Hepatocyte (in vitro differentiated cells): Measurements from ENCODE around the gene MEIOSIN. TPM values are rescaled to one million over a fixed set of nuclear protein-coding genes. Genes with fewer than 3 reads are reported as not detected.

ENCODE experiments used
- DNase-seq: peaks from one replicate; pipeline ENCODE4 v3.0.0-alpha.2; 2016; ENCODE audit warnings: low spot score
- H2AFZ ChIP-seq: fragments of 200-600 bp; sonication (generic); 2 replicates; pipeline ENCODE4 v1.6.0; 2016; ENCODE audit warnings: antibody characterized with exemption, mild to moderate bottlenecking
- H3K27ac ChIP-seq: fragments of 200-600 bp; sonication (generic); 2 replicates; pipeline ENCODE4 v1.5.1; 2016; ENCODE audit warnings: mild to moderate bottlenecking
- H3K27me3 ChIP-seq: fragments of 200-600 bp; sonication (generic); 2 replicates; pipeline ENCODE4 v1.6.1; 2016
- H3K36me3 ChIP-seq: fragments of 200-600 bp; sonication (generic); replicated peaks from 2 replicates; pipeline ENCODE4 v1.5.1; 2016; ENCODE audit warnings: low read depth; ENCODE audit not compliant: insufficient read depth
- H3K4me1 ChIP-seq: fragments of 200-600 bp; sonication (generic); 2 replicates; pipeline ENCODE4 v1.5.1; 2016; ENCODE audit warnings: mild to moderate bottlenecking, moderate library complexity; ENCODE audit not compliant: insufficient read depth
- H3K4me2 ChIP-seq: fragments of 200-600 bp; sonication (generic); 2 replicates; pipeline ENCODE4 v1.6.0; 2016
- H3K4me3 ChIP-seq: fragments of 200-600 bp; sonication (generic); 2 replicates; pipeline ENCODE4 v1.5.1; 2016; ENCODE audit warnings: mild to moderate bottlenecking
- H3K79me2 ChIP-seq: fragments of 200-600 bp; sonication (generic); 2 replicates; pipeline ENCODE4 v1.6.0; 2017; ENCODE audit warnings: mild to moderate bottlenecking
- H3K9me2 ChIP-seq: fragments of 200-600 bp; sonication (generic); replicated peaks from 2 replicates; pipeline ENCODE4 v1.6.0; 2017; ENCODE audit warnings: mild to moderate bottlenecking; ENCODE audit not compliant: insufficient read depth
- H3K9me3 ChIP-seq: fragments of 200-600 bp; sonication (generic); 2 replicates; pipeline ENCODE4 v1.5.1; 2016; ENCODE audit warnings: low read depth, mild to moderate bottlenecking
- H4K20me1 ChIP-seq: fragments of 200-600 bp; sonication (generic); 2 replicates; pipeline ENCODE4 v1.6.0; 2016; ENCODE audit warnings: mild to moderate bottlenecking; ENCODE audit not compliant: insufficient read depth, poor library complexity, severe bottlenecking
- CTCF ChIP-seq: fragments of 200-600 bp; sonication (generic); IDR thresholded peaks from 2 replicates; pipeline ENCODE4 v1.5.1; 2016; ENCODE audit warnings: antibody characterized with exemption, mild to moderate bottlenecking; ENCODE audit not compliant: poor library complexity
- EZH2 ChIP-seq: fragments of 200-600 bp; sonication (generic); IDR thresholded peaks from 2 replicates; pipeline ENCODE4 v1.6.1; 2016; ENCODE audit warnings: antibody characterized with exemption, mild to moderate bottlenecking, borderline replicate concordance
- EZH2phosphoT487 ChIP-seq: fragments of 200-600 bp; sonication (generic); IDR thresholded peaks from one replicate; pipeline ENCODE4 v1.6.1; 2018; ENCODE audit warnings: antibody characterized with exemption, mild to moderate bottlenecking, low read depth, moderate library complexity; ENCODE audit not compliant: unreplicated experiment, severe bottlenecking
- WGBS: methylation state at CpG from one replicate; pipeline ENCODE4 v1.1.6; 2016; ENCODE audit warnings: low lambda C conversion rate; ENCODE audit errors: missing lambda C conversion rate; 5-methylcytosine and 5-hydroxymethylcytosine counted together
- polyA plus RNA-seq: library from polyadenylated mRNA; unstranded; fragments of >200 nt; fragmentation: Nextera tagmentation; extraction: Ambion mirVana; gene quantifications from 2 replicates; pipeline ENCODE4 v1.2.1, GENCODE V29; 2016
- total RNA-seq: library from RNA; depleted of rRNA; stranded (reverse); fragments of >200 nt; gene quantifications from 2 replicates; pipeline ENCODE4 v1.2.3, GENCODE V29; 2014

MEIOSIN gene
- total and polyA plus RNA-seq, 2 experiments from 2014 or later, result not detected

DNA sequence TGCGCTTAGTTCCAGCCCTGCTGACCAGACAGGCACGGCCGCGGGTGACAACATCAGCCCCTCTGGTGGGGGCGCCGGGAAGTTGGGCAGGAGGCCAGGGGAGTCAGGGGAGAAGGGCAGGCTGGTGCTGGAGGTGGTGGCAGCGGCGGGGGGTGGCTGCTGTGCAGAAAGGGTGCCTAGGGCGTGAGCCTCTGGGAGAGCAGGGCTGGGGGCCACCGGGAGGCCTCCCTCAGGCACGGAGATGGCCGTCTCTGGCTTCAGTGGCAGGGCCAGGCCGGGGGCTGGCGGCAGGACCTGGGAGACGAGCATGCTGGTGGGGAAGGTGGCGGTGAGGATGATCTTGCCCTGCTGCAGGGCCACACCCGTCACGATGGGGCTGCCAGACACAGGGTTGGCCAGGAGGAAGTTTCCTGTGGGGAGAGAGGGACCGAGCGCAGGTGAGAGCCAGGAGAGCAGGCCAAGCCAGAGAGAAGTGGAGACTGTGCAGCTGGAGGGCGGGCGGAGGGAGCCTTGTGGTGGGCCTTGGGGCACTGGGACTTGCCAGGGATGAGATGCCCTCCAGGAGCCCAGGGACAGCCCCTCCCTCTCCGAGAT is 32.6 kb downstream of the MEIOSIN start:
- TF ChIP-seq EZH2phosphoT487, result no peak
- TF ChIP-seq EZH2, result no peak
- TF ChIP-seq CTCF, result no peak
- H3K79me2 ChIP-seq, result peaks cover 34% of the 10 kb centered on the region
- WGBS, result 85% methylated on average over 17 of the region's 23 CpGs
- no peaks in the 10 kb centered on the region for H3K9me3 ChIP-seq
- H3K27ac ChIP-seq, result peak overlapping the region; percentile 97
- no peak overlapping the region for H3K4me2 ChIP-seq
- no peaks in the 10 kb centered on the region for H3K36me3 ChIP-seq
- H3K4me3 ChIP-seq, result no peak overlapping the region
- no peaks in the 10 kb centered on the region for H3K27me3 ChIP-seq
- no peaks in the 10 kb centered on the region for H3K9me2 ChIP-seq
- no peak overlapping the region for H2AFZ ChIP-seq
- DNase-seq, result no peak
- peaks cover 35% of the 10 kb centered on the region for H3K4me1 ChIP-seq
- H4K20me1 ChIP-seq, result no peaks in the 10 kb centered on the region

- H3K4me1 ChIP-seq, result peaks cover 37% of the 10 kb centered on the region
- no peak for DNase-seq
- 85% methylated on average over 11 of the region's 17 CpGs for WGBS
- no peak overlapping the region for H3K4me3 ChIP-seq
- no peaks in the 10 kb centered on the region for H3K27me3 ChIP-seq
- no peak overlapping the region for H2AFZ ChIP-seq
- peak overlapping the region; percentile 97 for H3K27ac ChIP-seq
- H3K9me3 ChIP-seq, result no peaks in the 10 kb centered on the region
- H3K79me2 ChIP-seq, result peaks cover 34% of the 10 kb centered on the region
- no peaks in the 10 kb centered on the region for H3K9me2 ChIP-seq
- no peaks in the 10 kb centered on the region for H4K20me1 ChIP-seq
- H3K4me2 ChIP-seq, result peak overlapping the region; percentile 96
- TF ChIP-seq EZH2phosphoT487, result no peak
- no peak for TF ChIP-seq CTCF
- TF ChIP-seq EZH2, result no peak
- H3K36me3 ChIP-seq, result no peaks in the 10 kb centered on the region
Measured at GRCh38 chr19:45766296-45766868, 33.1 kb downstream of the MEIOSIN start.

GRCh38 chr19:45766869-45767346 is 33.7 kb downstream of the MEIOSIN start:
- H3K4me3 ChIP-seq, result peak overlapping the region; percentile 65
- H4K20me1 ChIP-seq, result no peaks in the 10 kb centered on the region
- peak overlapping the region; percentile 97 for H3K27ac ChIP-seq
- no peaks in the 10 kb centered on the region for H3K27me3 ChIP-seq
- peak overlapping the region; percentile 23 for H2AFZ ChIP-seq
- H3K9me3 ChIP-seq, result no peaks in the 10 kb centered on the region
- DNase-seq, result no peak
- H3K4me1 ChIP-seq, result peaks cover 37% of the 10 kb centered on the region
- H3K79me2 ChIP-seq, result peaks cover 34% of the 10 kb centered on the region
- TF ChIP-seq CTCF (no peak), EZH2phosphoT487 (no peak), EZH2 (no peak)
- H3K36me3 ChIP-seq, result no peaks in the 10 kb centered on the region
- peak overlapping the region; percentile 96 for H3K4me2 ChIP-seq
- no peaks in the 10 kb centered on the region for H3K9me2 ChIP-seq
- WGBS, result 39% methylated on average over 22 of the region's 24 CpGs
